ENCODE results near the gene EXOSC5.

- TF ChIP-seq RAD21 (CRISPR knock-in tag; IDR thresholded peaks at IDR 0.05) (no peak), SIN3B (IDR thresholded peaks at IDR 0.05; ENCODE audit: low read length) (no peak), KDM5A (IDR thresholded peaks at IDR 0.05; ENCODE audit: borderline replicate concordance, low read length) (no peak), ATF3 (CRISPR knock-in tag; IDR thresholded peaks at IDR 0.05) (no peak), EZH2 (conservative IDR thresholded peaks at IDR 0.05; ENCODE audit: low read depth, low read length) (no peak), POLR2AphosphoS2 (IDR thresholded peaks at IDR 0.05; ENCODE audit: low read depth, low read length) (no peak), SRF (IDR thresholded peaks at IDR 0.05; ENCODE audit: low read depth, low read length) (no peak)
Observed at GRCh38 chr19:41391618-41392017, 5.5 kb downstream of the EXOSC5 start.
